Chondrocyte (in vitro differentiated cells): ENCODE results near the gene UBE2B. TPM values are rescaled to one million over a fixed set of nuclear protein-coding genes. Genes with fewer than 3 reads are reported as not detected.
"Not testable (repeated sequence)": the region's sequence is repeated elsewhere in the genome, so short reads cannot be mapped to it uniquely, and the experiment has no call there.

Experiments used
- DNase-seq: peaks from one replicate; pipeline ENCODE4 v3.0.0; 2021; ENCODE audit warnings: mixed read lengths, low spot score
- H3K27ac Mint-ChIP-seq: one replicate; pipeline ENCODE4 v1.8.0; 2021; ENCODE audit warnings: mild to moderate bottlenecking, moderate library complexity, mixed read lengths; ENCODE audit not compliant: unreplicated experiment
- H3K27me3 Mint-ChIP-seq: 2 replicates; pipeline ENCODE4 v1.8.0; 2021; ENCODE audit warnings: low read depth, mixed read lengths
- H3K36me3 Mint-ChIP-seq: 2 replicates; pipeline ENCODE4 v1.8.0; 2021; ENCODE audit warnings: low read depth, mixed read lengths
- H3K4me1 Mint-ChIP-seq: 2 replicates; pipeline ENCODE4 v1.8.0; 2021; ENCODE audit warnings: low read depth, mild to moderate bottlenecking, mixed read lengths
- H3K4me3 Mint-ChIP-seq: one replicate; pipeline ENCODE4 v1.8.0; 2021; ENCODE audit warnings: mild to moderate bottlenecking, moderate library complexity, mixed read lengths; ENCODE audit not compliant: unreplicated experiment
- H3K9me3 Mint-ChIP-seq: 2 replicates; pipeline ENCODE4 v1.8.0; 2021; ENCODE audit warnings: low read depth, mixed read lengths
- CTCF ChIP-seq: fragments of 200-600 bp; sonication (generic); IDR thresholded peaks from 2 replicates; pipeline ENCODE4 v1.5.0; 2021; ENCODE audit warnings: antibody characterized with exemption, mild to moderate bottlenecking, moderate library complexity
- total RNA-seq: library from RNA; stranded (reverse); gene quantifications from 3 replicates; pipeline ENCODE4 v1.2.1, GENCODE V29; 2021

The UBE2B gene
- total RNA-seq, 1 donor from 2014 or later: 93.8 TPM

DNA sequence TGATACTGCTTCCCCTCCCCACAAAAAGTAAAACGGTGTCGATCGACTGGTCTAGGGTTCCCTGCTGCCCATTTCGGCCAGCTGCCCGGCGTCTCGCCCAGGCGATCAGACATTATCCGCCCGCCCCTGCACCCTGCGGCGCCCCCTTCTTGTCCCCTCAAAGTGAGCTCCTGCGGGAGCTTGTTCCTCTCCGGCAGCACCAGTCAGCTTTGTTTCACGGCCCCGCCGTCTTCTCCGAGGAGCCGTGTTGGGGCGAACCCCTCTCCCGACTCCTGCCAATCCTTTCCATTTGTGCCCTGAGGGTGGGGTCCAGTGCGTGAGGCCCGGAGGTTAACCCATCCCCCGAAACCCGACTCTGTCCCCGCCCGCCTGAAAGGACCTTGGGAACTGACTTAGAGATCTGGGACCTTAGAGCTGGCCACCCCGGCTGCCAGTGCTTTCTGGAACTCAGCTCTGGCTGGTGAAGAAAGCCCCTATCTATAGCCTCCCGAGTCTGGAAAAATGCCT, 518 bp downstream of the UBE2B start:
- no peaks in the 10 kb centered on the region for H3K27me3 Mint-ChIP-seq
- peak; percentile 87 for DNase-seq
- H3K36me3 Mint-ChIP-seq: peaks cover 2% of the 10 kb centered on the region
- peak overlapping the region; percentile 99 for H3K27ac Mint-ChIP-seq
- H3K9me3 Mint-ChIP-seq: no peaks in the 10 kb centered on the region
- H3K4me3 Mint-ChIP-seq: peak overlapping the region; percentile 99
- TF ChIP-seq CTCF: peak; percentile 33
- peaks cover 42% of the 10 kb centered on the region for H3K4me1 Mint-ChIP-seq

DNA sequence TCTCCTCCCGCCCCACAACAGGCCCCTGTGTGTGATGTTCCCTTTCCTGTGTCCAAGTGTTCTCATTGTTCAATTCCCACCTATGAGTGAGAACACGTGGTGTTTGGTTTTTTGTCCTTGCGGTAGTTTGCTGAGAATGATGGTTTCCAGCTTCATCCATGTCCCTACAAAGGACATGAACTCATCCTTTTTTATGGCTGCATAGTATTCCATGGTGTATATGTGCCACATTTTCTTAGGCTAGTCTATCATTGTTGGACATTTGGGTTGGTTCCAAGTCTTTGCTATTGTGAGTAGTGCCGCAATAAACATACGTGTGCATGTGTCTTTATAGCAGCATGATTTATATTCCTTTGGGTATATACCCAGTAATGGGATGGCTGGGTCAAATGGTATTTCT, 2.3 kb downstream of the UBE2B start:
- not testable (repeated sequence) for H3K9me3 Mint-ChIP-seq, H3K36me3 Mint-ChIP-seq, DNase-seq, H3K27me3 Mint-ChIP-seq
- peaks cover 33% of the 10 kb centered on the region for H3K4me1 Mint-ChIP-seq
- peak overlapping the region; percentile 49 for H3K4me3 Mint-ChIP-seq
- peak overlapping the region; percentile 45 for H3K27ac Mint-ChIP-seq

- Mint-ChIP-seq H3K4me3 (no peak overlapping the region), H3K4me1 (peaks cover 33% of the 10 kb centered on the region), H3K36me3 (peaks cover 8% of the 10 kb centered on the region), H3K27me3 (no peaks in the 10 kb centered on the region), H3K9me3 (no peaks in the 10 kb centered on the region), H3K27ac (no peak overlapping the region)
- no peak for DNase-seq
- TF ChIP-seq CTCF: peak; percentile 22
Observed at GRCh38 chr5:134374232-134374631, 2.9 kb downstream of the UBE2B start.

DNA sequence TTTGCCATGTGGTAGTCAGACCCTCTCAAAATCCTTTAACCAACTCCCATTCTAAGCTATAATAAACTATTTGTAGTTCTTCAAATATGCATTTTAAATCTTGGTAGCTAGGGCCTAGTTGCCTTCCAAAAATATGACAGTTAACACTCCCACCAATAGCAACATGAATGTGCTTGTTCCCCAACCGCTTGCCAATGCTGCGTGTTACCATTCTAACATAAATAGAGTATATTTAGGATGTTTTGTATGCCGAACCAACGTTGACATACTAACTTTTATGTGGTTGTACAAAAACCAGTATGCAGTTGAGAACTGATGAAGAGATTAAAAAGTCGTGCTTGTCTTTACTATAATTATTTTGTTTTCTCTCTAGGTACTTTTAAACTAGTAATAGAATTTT, 9.0 kb downstream of the UBE2B start:
- no peaks in the 10 kb centered on the region for H3K27me3 Mint-ChIP-seq

GRCh38 chr5:134382204-134382603, 10.8 kb downstream of the UBE2B start:
- not testable (repeated sequence) for H3K4me3 Mint-ChIP-seq, DNase-seq, H3K27ac Mint-ChIP-seq, H3K9me3 Mint-ChIP-seq, H3K4me1 Mint-ChIP-seq, H3K27me3 Mint-ChIP-seq
- peaks cover 17% of the 10 kb centered on the region for H3K36me3 Mint-ChIP-seq

More for the DNA sequence above, 9.0 kb downstream of the UBE2B start:
- DNase-seq: no peak
- Mint-ChIP-seq H3K36me3 (peaks cover 17% of the 10 kb centered on the region), H3K9me3 (no peaks in the 10 kb centered on the region), H3K4me3 (no peak overlapping the region), H3K27ac (no peak overlapping the region), H3K4me1 (no peaks in the 10 kb centered on the region)
- TF ChIP-seq CTCF: no peak

DNA sequence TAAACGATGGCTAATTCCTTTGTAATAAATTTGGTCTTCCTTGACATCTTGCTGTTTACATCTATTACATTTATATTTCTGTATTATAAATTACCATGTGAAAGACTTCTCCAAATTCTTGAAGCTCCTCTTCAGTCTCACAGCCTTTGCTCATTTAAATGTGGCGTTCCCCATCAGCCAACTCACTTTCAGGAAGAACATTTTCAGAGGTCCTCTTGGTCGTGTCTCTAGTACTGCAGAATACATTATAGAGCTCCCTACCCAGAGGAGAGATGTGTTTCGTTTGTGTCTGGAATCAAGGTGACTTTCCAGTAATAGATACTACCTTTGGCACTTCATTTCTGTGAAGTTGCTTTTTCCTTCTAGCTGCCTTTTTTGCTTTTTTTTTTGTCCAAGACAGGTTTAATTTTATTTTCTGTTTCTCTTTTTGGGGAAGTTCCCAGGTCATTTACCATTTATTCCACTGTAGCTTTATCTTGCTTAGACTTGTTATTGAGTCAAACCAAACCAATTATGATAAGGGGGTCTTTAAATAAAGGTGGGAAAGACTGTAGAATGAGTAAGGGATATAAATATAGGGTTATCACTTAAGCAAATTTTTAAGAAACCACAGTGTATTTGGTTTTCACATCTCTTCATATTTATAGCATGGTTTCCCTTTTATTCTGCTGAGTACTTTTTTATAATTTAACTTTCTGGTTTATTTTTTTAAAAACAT, 12.8 kb downstream of the UBE2B start:
- no peaks in the 10 kb centered on the region for H3K9me3 Mint-ChIP-seq
- DNase-seq: no peak
- TF ChIP-seq CTCF: no peak
- peaks cover 18% of the 10 kb centered on the region for H3K36me3 Mint-ChIP-seq
- no peak overlapping the region for H3K4me3 Mint-ChIP-seq
- H3K27ac Mint-ChIP-seq: peak overlapping the region; percentile 36
- no peaks in the 10 kb centered on the region for H3K4me1 Mint-ChIP-seq
- H3K27me3 Mint-ChIP-seq: no peaks in the 10 kb centered on the region
